Transverse colon (tissue), 4 donors: ENCODE measurements around the gene RAB30. TPM values are rescaled to one million over a fixed set of nuclear protein-coding genes. Genes with fewer than 3 reads are reported as not detected.

Source experiments
- DNase-seq: peaks from one replicate; pipeline ENCODE4 v3.0.0-alpha.2; 2019
- H3K27ac ChIP-seq, 4 donors: fragments of 200-600 bp; sonication (generic); 2 replicates each; pipeline ENCODE4 v1.5.1; 2016 to 2018; ENCODE audit warnings: inconsistent platforms in 4 of 4
- H3K27me3 ChIP-seq: fragments of 200-600 bp; sonication (generic); 2 replicates; pipeline ENCODE4 v1.5.1; 2017; ENCODE audit warnings: inconsistent platforms
- H3K36me3 ChIP-seq, 4 donors: fragments of 200-600 bp; sonication (generic); 2 replicates each; pipeline ENCODE4 v1.5.1; 2017 to 2019; ENCODE audit warnings: inconsistent platforms in 4 of 4
- H3K4me1 ChIP-seq, 4 donors: fragments of 200-600 bp; sonication (generic); 2 replicates each; pipeline ENCODE4 v1.5.1; 2017 to 2020; ENCODE audit warnings: inconsistent platforms in 4 of 4
- H3K4me3 ChIP-seq, 4 donors: fragments of 200-600 bp; sonication (generic); 1 replicate in 1 of 4; 2 replicates in 3 of 4; pipeline versions ENCODE4 v1.5.1 to v1.6.1; 2017 to 2019; ENCODE audit warnings: inconsistent platforms in 4 of 4
- H3K9me3 ChIP-seq, 2 donors: fragments of 200-600 bp; sonication (generic); 2 replicates each; pipeline ENCODE4 v1.5.1; 2017 to 2019; ENCODE audit warnings: inconsistent platforms in 2 of 2
- CTCF ChIP-seq, 5 experiments: fragments of 200-600 bp in 3 of 5; fragments of 450-650 bp in 2 of 5; sonication (generic) in 3 of 5; IDR thresholded peaks; 1 replicate in 2 of 5; 2 replicates in 3 of 5; pipeline ENCODE4 v1.5.1; 2016 to 2017; ENCODE audit warnings: antibody characterized with exemption in 5 of 5, inconsistent platforms in 3 of 5, mild to moderate bottlenecking in 2 of 5, moderate library complexity in 1 of 5
- EP300 ChIP-seq: sonication (generic); formaldehyde crosslinking; IDR thresholded peaks from one replicate; pipeline ENCODE4 v1.6.1; 2017; ENCODE audit warnings: antibody characterized with exemption, low read depth
- POLR2A ChIP-seq: fragments of 450-650 bp; IDR thresholded peaks from one replicate; pipeline ENCODE4 v1.6.1; 2016; ENCODE audit warnings: antibody characterized with exemption, mild to moderate bottlenecking, moderate library complexity
- POLR2AphosphoS5 ChIP-seq, 3 donors: sonication (generic); formaldehyde crosslinking; IDR thresholded peaks; one replicate each; pipeline ENCODE4 v1.6.1; 2016; ENCODE audit warnings: antibody characterized with exemption in 3 of 3
- WGBS, 2 donors: methylation state at CpG; one replicate each; pipeline ENCODE4 v1.1.5; 2018; ENCODE audit warnings: low coverage in 1 of 2; 5-methylcytosine and 5-hydroxymethylcytosine counted together
- in situ Hi-C, 4 donors: fragments of 200-750 bp; cut with MboI; loops; one replicate each; pipeline versions ENCODE4 v1.15.0 to v1.15.1; 2017; ENCODE audit warnings: low sequenced_read_pairs in 3 of 4, low pct_ligation_motif_present in 1 of 4, low pct_unique_long_range_greater_than_20kb in 1 of 4
- intact Hi-C: fragments of 100-400 bp; cut with DNase I; formaldehyde crosslinking; loops from one replicate; pipeline ENCODE4 v1.15.1; 2023; ENCODE audit warnings: low total_unique reads
- total RNA-seq, 4 donors: library from RNA; depleted of rRNA; stranded (reverse); fragments of >200 nt; gene quantifications; one replicate each; pipeline ENCODE4 v1.1.0, GENCODE V29; 2016

The RAB30 gene
- total RNA-seq, 4 donors from 2014 or later, result 2.2 to 29.9 (median 14.5) TPM

GRCh38 chr11:83072350-83073242 is 899 bp upstream of the RAB30 start:
- WGBS, 2 donors, result 8 to 12% methylated on average over 5 to 31 of the region's 31 CpGs
- H3K4me3 ChIP-seq, result peak overlapping the region; percentile 66 to 84 (median 80)
- no peaks in the 10 kb centered on the region for H3K36me3 ChIP-seq
- in situ Hi-C loops, result loop anchor here in 2 of 4 donors (10.0 kb wide), 2 partner anchors 82 to 112 kb away; partner anchors contain the start of gene PCF11 (in 1 of the 2)
- TF ChIP-seq EP300, result no peak
- TF ChIP-seq POLR2A, result no peak
- no peak for TF ChIP-seq POLR2AphosphoS5 (IDR thresholded peaks at IDR 0.05)
- TF ChIP-seq CTCF (IDR thresholded peaks at IDR 0.05), result no peak
- intact Hi-C loops, result loop anchor here (5.0 kb wide), 1 partner anchor 85 kb away; the partner anchor contains the start of gene PCF11
- peaks cover 13 to 49% (median 32%) of the 10 kb centered on the region in 4 donors for H3K4me1 ChIP-seq
- no peak for DNase-seq
- H3K27ac ChIP-seq, result peak overlapping the region; percentile 90 to 96 (median 95)
- no peaks in the 10 kb centered on the region for H3K27me3 ChIP-seq
- H3K9me3 ChIP-seq, result no peaks in the 10 kb centered on the region

GRCh38 chr11:83070731-83071566 is 748 bp downstream of the RAB30 start:
- Histone ChIP-seq H3K27me3 (no peaks in the 10 kb centered on the region), H3K9me3 (no peaks in the 10 kb centered on the region), H3K27ac (peak overlapping the region; percentile 90 to 96 (median 95)), H3K4me1 (peaks cover 13 to 49% (median 32%) of the 10 kb centered on the region in 4 donors), H3K4me3 (peak overlapping the region; percentile 63 to 84 (median 72)), H3K36me3 (no peaks in the 10 kb centered on the region)
- peak; percentile 49 for DNase-seq
- no peak for TF ChIP-seq POLR2A
- TF ChIP-seq CTCF (IDR thresholded peaks at IDR 0.05), result peak in 1 of 5 experiments; percentile 0
- 0 to 1% methylated on average over 14 to 22 of the region's 22 CpGs for WGBS, 2 donors
- intact Hi-C loops, result loop anchor here (5.0 kb wide), 1 partner anchor 86 kb away; the partner anchor contains the start of gene PCF11
- in situ Hi-C loops, result loop anchor here in 2 of 4 donors (10.0 kb wide), 2 partner anchors 84 to 114 kb away; partner anchors contain the start of gene PCF11 (in 1 of the 2)

GRCh38 chr11:83070044-83070701 is 1.5 kb downstream of the RAB30 start:
- TF ChIP-seq EP300 (no peak), CTCF (IDR thresholded peaks at IDR 0.05) (no peak), POLR2AphosphoS5 (IDR thresholded peaks at IDR 0.05) (no peak), POLR2A (no peak)
- DNase-seq, result no peak
- Histone ChIP-seq H3K27ac (peak overlapping the region; percentile 90 to 96 (median 95)), H3K36me3 (no peaks in the 10 kb centered on the region), H3K27me3 (no peaks in the 10 kb centered on the region), H3K4me3 (peak overlapping the region in 3 of 4 donors; percentile 66 to 84 (median 79)), H3K9me3 (no peaks in the 10 kb centered on the region), H3K4me1 (peaks cover 13 to 45% (median 32%) of the 10 kb centered on the region in 4 donors)
- WGBS, 2 donors, result 50 to 52% methylated on average over 3 of the region's 3 CpGs
- in situ Hi-C loops, result loop anchor here in 2 of 4 donors (10.0 kb wide), 2 partner anchors 85 to 115 kb away; partner anchors contain the start of gene PCF11 (in 1 of the 2)
- intact Hi-C loops, result loop anchor here (5.0 kb wide), 1 partner anchor 87 kb away; the partner anchor contains the start of gene PCF11
